Activated CD4-positive, alpha-beta T cell treated with anti-CD3 and anti-CD28 coated beads, Interleukin-2, amount 10 ng/mL, durations not matched to agents 7 days and 5 days (primary cell): ENCODE data around the gene DDX27. TPM values are rescaled to one million over a fixed set of nuclear protein-coding genes. Genes with fewer than 3 reads are reported as not detected.
"Not testable (repeated sequence)": the region's sequence is repeated elsewhere in the genome, so short reads cannot be mapped to it uniquely, and the experiment has no call there.

ENCODE experiments used
- CTCF ChIA-PET: fragments of 350-600 bp; sonication (Branson Sonifier 250); formaldehyde crosslinking; loops from one replicate; lab custom pipeline; 2021; ENCODE audit warnings: antibody characterized with exemption; lab: Charles Lee
- POLR2A ChIA-PET: fragments of 350-600 bp; sonication (Branson Sonifier 250); formaldehyde crosslinking; loops from one replicate; lab custom pipeline; 2021; ENCODE audit warnings: antibody characterized with exemption; lab: Charles Lee
- DNase-seq: peaks from one replicate; pipeline ENCODE4 v3.0.0-alpha.2; 2020
- H3K27ac Mint-ChIP-seq: one replicate; pipeline ENCODE4 v1.8.0; 2021; ENCODE audit warnings: mild to moderate bottlenecking, moderate library complexity, mixed read lengths
- H3K27me3 Mint-ChIP-seq: one replicate; pipeline ENCODE4 v1.8.0; 2021; ENCODE audit warnings: mixed read lengths
- H3K36me3 Mint-ChIP-seq: one replicate; pipeline ENCODE4 v1.8.0; 2021; ENCODE audit warnings: low read depth, mixed read lengths
- H3K4me1 Mint-ChIP-seq: one replicate; pipeline ENCODE4 v1.8.0; 2021; ENCODE audit warnings: mixed read lengths
- H3K4me3 Mint-ChIP-seq: one replicate; pipeline ENCODE4 v1.8.0; 2021; ENCODE audit warnings: mild to moderate bottlenecking, moderate library complexity, mixed read lengths
- H3K9me3 Mint-ChIP-seq: one replicate; pipeline ENCODE4 v1.8.0; 2021; ENCODE audit warnings: mixed read lengths
- total RNA-seq, 2 experiments: library from RNA; stranded (reverse); gene quantifications; one replicate each; pipeline ENCODE4 v1.2.3, GENCODE V29; 2021

The DDX27 gene
- total RNA-seq, 2 experiments from 2014 or later = 39.1 to 42.0 TPM

- Mint-ChIP-seq H3K4me3 (peak overlapping the region; percentile 55), H3K36me3 (peaks cover 20% of the 10 kb centered on the region), H3K27me3 (no peaks in the 10 kb centered on the region), H3K27ac (no peak overlapping the region), H3K4me1 (peaks cover 59% of the 10 kb centered on the region), H3K9me3 (no peaks in the 10 kb centered on the region)
- DNase-seq = no peak
- ChIA-PET CTCF (interaction anchor here (0.6 to 1.6 kb wide), 3 partner anchors 19 to 1068 kb away, joined by 3 to 4 read pairs (median 4); no protein-coding TSS in a partner anchor), POLR2A (no interaction called here)
Observed at GRCh38 chr20:49185071-49185761, 34.0 kb upstream of the DDX27 start.

- ChIA-PET POLR2A (no interaction called here), CTCF (no interaction called here)
- peak; percentile 80 for DNase-seq
- Mint-ChIP-seq H3K27me3 (peaks cover 3% of the 10 kb centered on the region), H3K9me3 (no peaks in the 10 kb centered on the region), H3K4me1 (peaks cover 48% of the 10 kb centered on the region), H3K27ac (peak overlapping the region; percentile 74), H3K4me3 (peak overlapping the region; percentile 79), H3K36me3 (peaks cover 20% of the 10 kb centered on the region)
Observed at GRCh38 chr20:49186535-49187329, 32.5 kb upstream of the DDX27 start.

- peak; percentile 26 for DNase-seq
- H3K9me3 Mint-ChIP-seq = no peaks in the 10 kb centered on the region
- CTCF ChIA-PET = interaction anchor here (2.1 kb wide), 1 partner anchor 8 kb away, joined by 6 read pairs; no protein-coding TSS in a partner anchor
- peaks cover 41% of the 10 kb centered on the region for H3K4me1 Mint-ChIP-seq
- peak overlapping the region; percentile 74 for H3K27ac Mint-ChIP-seq
- peaks cover 3% of the 10 kb centered on the region for H3K27me3 Mint-ChIP-seq
- POLR2A ChIA-PET = no interaction called here
- peak overlapping the region; percentile 79 for H3K4me3 Mint-ChIP-seq
- H3K36me3 Mint-ChIP-seq = peaks cover 20% of the 10 kb centered on the region
Observed at GRCh38 chr20:49187330-49187850, 31.8 kb upstream of the DDX27 start.

- peak within 1 kb of the TSS; percentile 94 for H3K27ac Mint-ChIP-seq
- peak within 1 kb of the TSS; percentile 79 for H3K4me3 Mint-ChIP-seq
- peaks cover 3% of the 10 kb centered on the region for H3K27me3 Mint-ChIP-seq
- CTCF ChIA-PET = interaction anchor here (1.1 to 2.1 kb wide), 3 partner anchors 9 to 47 kb away, joined by 3 to 6 read pairs (median 3); no protein-coding TSS in a partner anchor
- POLR2A ChIA-PET = interaction anchor here (0.6 kb wide), 1 partner anchor 10 kb away, joined by 4 read pairs; no protein-coding TSS in a partner anchor
- H3K9me3 Mint-ChIP-seq = no peaks in the 10 kb centered on the region
- peaks cover 20% of the 10 kb centered on the region for H3K36me3 Mint-ChIP-seq
- DNase-seq = peak; percentile 94
- H3K4me1 Mint-ChIP-seq = peaks cover 36% of the 10 kb centered on the region
Observed at GRCh38 chr20:49187851-49188641, 31.2 kb upstream of the DDX27 start, which contains the start of gene STAU1. TSS of gene STAU1 (minus strand) at chr20:49188334. CDS start at chr20:49166201, 22,133 bp downstream.

GRCh38 chr20:49192944-49193518 is 26.2 kb upstream of the DDX27 start:
- H3K27ac Mint-ChIP-seq, H3K36me3 Mint-ChIP-seq, POLR2A ChIA-PET, H3K4me1 Mint-ChIP-seq, H3K4me3 Mint-ChIP-seq, H3K27me3 Mint-ChIP-seq, H3K9me3 Mint-ChIP-seq, DNase-seq: not testable (repeated sequence)
- CTCF ChIA-PET = interaction anchor here (1.3 kb wide), 1 partner anchor 24 kb away, joined by 6 read pairs; no protein-coding TSS in a partner anchor

- Mint-ChIP-seq H3K27me3 (no peaks in the 10 kb centered on the region), H3K36me3 (no peaks in the 10 kb centered on the region), H3K4me3 (no peak overlapping the region), H3K9me3 (no peaks in the 10 kb centered on the region), H3K4me1 (no peaks in the 10 kb centered on the region), H3K27ac (no peak overlapping the region)
- CTCF ChIA-PET = interaction anchor here (1.4 kb wide), 1 partner anchor 17 kb away, joined by 3 read pairs; no protein-coding TSS in a partner anchor
- POLR2A ChIA-PET = no interaction called here
- DNase-seq = no peak
Observed at GRCh38 chr20:49199729-49200293, 19.4 kb upstream of the DDX27 start.

- no peaks in the 10 kb centered on the region for H3K4me1 Mint-ChIP-seq
Observed at GRCh38 chr20:49203011-49203410, 16.2 kb upstream of the DDX27 start.

GRCh38 chr20:49203746-49204145 is 15.5 kb upstream of the DDX27 start:
- POLR2A ChIA-PET = no interaction called here
- H3K27me3 Mint-ChIP-seq = no peaks in the 10 kb centered on the region
- no peak overlapping the region for H3K27ac Mint-ChIP-seq
- no peaks in the 10 kb centered on the region for H3K9me3 Mint-ChIP-seq
- CTCF ChIA-PET = interaction anchor here (1.5 kb wide), 1 partner anchor 40 kb away, joined by 4 read pairs; no protein-coding TSS in a partner anchor
- no peaks in the 10 kb centered on the region for H3K36me3 Mint-ChIP-seq
- H3K4me1 Mint-ChIP-seq = no peaks in the 10 kb centered on the region
- H3K4me3 Mint-ChIP-seq = no peak overlapping the region
- DNase-seq = no peak

More at GRCh38 chr20:49203011-49203410, 16.2 kb upstream of the DDX27 start:
- Mint-ChIP-seq H3K4me3 (no peak overlapping the region), H3K27ac (no peak overlapping the region), H3K9me3 (no peaks in the 10 kb centered on the region), H3K36me3 (no peaks in the 10 kb centered on the region), H3K27me3 (no peaks in the 10 kb centered on the region)
- no peak for DNase-seq
- ChIA-PET CTCF (interaction anchor here (1.5 kb wide), 1 partner anchor 40 kb away, joined by 4 read pairs; no protein-coding TSS in a partner anchor), POLR2A (no interaction called here)

- H3K27ac Mint-ChIP-seq = no peak overlapping the region
- H3K27me3 Mint-ChIP-seq = no peaks in the 10 kb centered on the region
- H3K36me3 Mint-ChIP-seq = peaks cover 3% of the 10 kb centered on the region
- H3K4me3 Mint-ChIP-seq = no peak overlapping the region
- POLR2A ChIA-PET = no interaction called here
- CTCF ChIA-PET = interaction anchor here (2.3 kb wide), 1 partner anchor 10 kb away, joined by 9 read pairs; no protein-coding TSS in a partner anchor
- no peaks in the 10 kb centered on the region for H3K4me1 Mint-ChIP-seq
- peaks cover 11% of the 10 kb centered on the region for H3K9me3 Mint-ChIP-seq
- no peak for DNase-seq
Observed at GRCh38 chr20:49207076-49207475, 12.1 kb upstream of the DDX27 start.

- Mint-ChIP-seq H3K9me3 (peaks cover 11% of the 10 kb centered on the region), H3K27me3 (peaks cover 1% of the 10 kb centered on the region), H3K36me3 (peaks cover 3% of the 10 kb centered on the region), H3K4me3 (no peak overlapping the region), H3K27ac (no peak overlapping the region), H3K4me1 (no peaks in the 10 kb centered on the region)
- POLR2A ChIA-PET = no interaction called here
- no peak for DNase-seq
- CTCF ChIA-PET = interaction anchor here (0.7 kb wide), 1 partner anchor 50 kb away, joined by 4 read pairs; no protein-coding TSS in a partner anchor
Observed at GRCh38 chr20:49210101-49210756, 9.0 kb upstream of the DDX27 start.

- Mint-ChIP-seq H3K9me3 (peaks cover 11% of the 10 kb centered on the region), H3K4me3 (no peak overlapping the region), H3K4me1 (no peaks in the 10 kb centered on the region), H3K36me3 (peaks cover 3% of the 10 kb centered on the region), H3K27me3 (peaks cover 1% of the 10 kb centered on the region), H3K27ac (no peak overlapping the region)
- DNase-seq = no peak
- ChIA-PET POLR2A (no interaction called here), CTCF (no interaction called here)
Observed at GRCh38 chr20:49210757-49211110, 8.5 kb upstream of the DDX27 start.
